ENCODE results near the gene AADAC. TPM values are rescaled to one million over a fixed set of nuclear protein-coding genes. Genes with fewer than 3 reads are reported as not detected.

The AADAC gene
- total and polyA plus RNA-seq, 2 of the 13 experiments (the other 11 are each of a cell fraction or from before 2014, with no cell fraction given), result 0.87 to 1.5 TPM

DNA sequence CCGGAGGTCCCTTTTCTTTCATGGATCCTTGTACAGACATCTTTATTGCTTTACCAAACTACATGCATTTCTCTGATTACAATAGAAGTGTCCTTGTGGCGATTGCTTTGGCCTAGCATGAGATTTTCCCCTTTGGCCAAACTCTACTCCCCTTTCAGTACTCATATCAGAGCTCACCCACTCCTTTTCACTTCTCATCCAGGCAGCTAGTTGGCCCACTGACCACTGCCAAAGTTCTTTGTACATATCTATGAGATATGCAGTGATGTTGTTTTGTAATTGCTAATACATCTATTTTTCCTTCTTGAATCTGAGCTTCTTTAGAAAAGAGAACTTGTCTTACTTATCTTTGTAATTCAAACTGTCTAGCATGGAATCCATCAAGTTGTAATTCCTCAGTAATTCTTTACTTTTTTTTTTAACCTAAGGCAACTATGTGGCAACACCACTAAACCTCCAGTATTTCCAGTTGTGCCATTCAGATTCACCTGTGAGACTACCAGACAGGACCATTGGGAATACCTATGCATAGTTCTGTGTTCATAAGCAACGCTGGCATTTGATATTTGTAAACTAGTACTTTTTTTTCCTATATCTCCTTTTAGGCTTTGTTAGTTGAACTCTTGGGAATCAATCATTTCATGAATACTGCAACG, 41.0 kb upstream of the AADAC start:
- no peak for DNase-seq (ENCODE audit: low spot score)
- Histone ChIP-seq H3K79me2 (ENCODE audit: insufficient read depth, low read length) (no peaks in the 10 kb centered on the region), H3K4me1 (ENCODE audit: insufficient read depth, low read length) (peaks cover 66% of the 10 kb centered on the region), H3K27ac (ENCODE audit: extremely low read length, insufficient read depth, low read length) (no peak overlapping the region), H4K20me1 (ENCODE audit: insufficient read depth, low read length) (no peaks in the 10 kb centered on the region), H2AFZ (ENCODE audit: low read length) (no peak overlapping the region), H3K9ac (ENCODE audit: insufficient read depth, low read depth, low read length) (no peak overlapping the region), H3K27me3 (ENCODE audit: control insufficient read depth in 1 of 2, insufficient read depth in 2 of 2, low read length in 2 of 2) (no peaks in the 10 kb centered on the region), H3K36me3 (replicated peaks in 1 of 2; ENCODE audit: control insufficient read depth in 1 of 2, insufficient read depth in 2 of 2, low read length in 2 of 2) (no peaks in the 10 kb centered on the region), H3K4me3 (replicated peaks in 1 of 3; ENCODE audit: insufficient read depth in 1 of 3, low read depth in 2 of 3, low read length in 3 of 3) (no peak overlapping the region), H3K9me3 (ENCODE audit: low read length) (no peaks in the 10 kb centered on the region), H3K4me2 (ENCODE audit: low read depth, low read length) (peak overlapping the region; percentile 14; the same call in 1 of the 2 replicates)
- FAIRE-seq, result no peak
- ChIA-PET POLR2A (no interaction called here), CTCF (ENCODE audit: low intra/inter-chr PET ratio, low total read pairs) (no interaction called here)
- intact Hi-C loops (cut with micrococcal nuclease; ENCODE audit: unreplicated experiment) (loop anchor here (5.0 kb wide), 1 partner anchor 46 kb away; no protein-coding TSS in a partner anchor), in situ Hi-C loops (cut with HindIII; ENCODE audit: extremely low pct_ligation_motif_present, low pct_unique_long_range_greater_than_20kb) (no loop called here)
- no TSS peak for BruUV-seq (replicated peaks)
- ATAC-seq, result no peak
- TF ChIP-seq, protein P1, sequence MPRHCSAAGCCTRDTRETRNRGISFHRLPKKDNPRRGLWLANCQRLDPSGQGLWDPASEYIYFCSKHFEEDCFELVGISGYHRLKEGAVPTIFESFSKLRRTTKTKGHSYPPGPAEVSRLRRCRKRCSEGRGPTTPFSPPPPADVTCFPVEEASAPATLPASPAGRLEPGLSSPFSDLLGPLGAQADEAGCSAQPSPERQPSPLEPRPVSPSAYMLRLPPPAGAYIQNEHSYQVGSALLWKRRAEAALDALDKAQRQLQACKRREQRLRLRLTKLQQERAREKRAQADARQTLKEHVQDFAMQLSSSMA (CRISPR knock-in tag; IDR thresholded peaks at IDR 0.05), result no peak
- TF ChIP-seq CENPX (CRISPR knock-in tag; IDR thresholded peaks at IDR 0.05) (no peak), THAP11 (CRISPR knock-in tag; IDR thresholded peaks at IDR 0.05) (no peak), GATAD2A (CRISPR knock-in tag; IDR thresholded peaks at IDR 0.05) (no peak), TBX2 (CRISPR knock-in tag; IDR thresholded peaks at IDR 0.05; ENCODE audit: borderline replicate concordance) (no peak), ATF1 (CRISPR knock-in tag; IDR thresholded peaks at IDR 0.05) (no peak)
- WGBS (ENCODE audit: low lambda C conversion rate), result 95% methylated on average over 4 of the region's 4 CpGs

DNA sequence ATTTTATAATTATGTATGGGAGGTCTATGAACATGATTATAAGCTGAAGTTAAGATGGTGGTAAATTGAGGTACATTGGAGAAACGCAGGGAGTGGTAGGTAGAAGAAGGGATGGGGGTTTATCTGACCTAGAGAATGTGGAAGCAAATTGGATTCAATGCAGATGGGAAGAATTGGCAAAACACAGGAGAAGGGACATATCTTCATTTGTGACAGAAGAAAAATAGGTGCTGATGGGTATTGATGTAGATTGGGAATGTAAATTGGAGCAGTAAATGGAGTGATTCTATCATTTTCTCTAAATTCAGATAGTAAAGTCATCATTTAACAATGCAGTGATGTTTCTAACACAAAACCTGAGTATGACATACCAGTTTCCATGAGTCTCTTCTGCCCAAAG, 39.7 kb upstream of the AADAC start:
- in situ Hi-C loops (cut with HindIII; ENCODE audit: extremely low pct_ligation_motif_present, low pct_unique_long_range_greater_than_20kb) (no loop called here), intact Hi-C loops (cut with micrococcal nuclease; ENCODE audit: unreplicated experiment) (loop anchor here (5.0 kb wide), 1 partner anchor 47 kb away; no protein-coding TSS in a partner anchor)
- Histone ChIP-seq H3K36me3 (replicated peaks in 1 of 2; ENCODE audit: control insufficient read depth in 1 of 2, insufficient read depth in 2 of 2, low read length in 2 of 2) (no peaks in the 10 kb centered on the region), H3K79me2 (ENCODE audit: insufficient read depth, low read length) (no peaks in the 10 kb centered on the region), H3K4me2 (ENCODE audit: low read depth, low read length) (no peak overlapping the region), H3K27ac (ENCODE audit: extremely low read length, insufficient read depth, low read length) (no peak overlapping the region), H3K4me3 (replicated peaks in 1 of 3; ENCODE audit: insufficient read depth in 1 of 3, low read depth in 2 of 3, low read length in 3 of 3) (no peak overlapping the region), H3K4me1 (ENCODE audit: insufficient read depth, low read length) (peaks cover 53% of the 10 kb centered on the region), H3K27me3 (ENCODE audit: control insufficient read depth in 1 of 2, insufficient read depth in 2 of 2, low read length in 2 of 2) (no peaks in the 10 kb centered on the region), H4K20me1 (ENCODE audit: insufficient read depth, low read length) (no peaks in the 10 kb centered on the region), H2AFZ (ENCODE audit: low read length) (no peak overlapping the region), H3K9me3 (ENCODE audit: low read length) (no peaks in the 10 kb centered on the region), H3K9ac (ENCODE audit: insufficient read depth, low read depth, low read length) (no peak overlapping the region)
- BruUV-seq (replicated peaks), result no TSS peak
- DNase-seq (ENCODE audit: low spot score) (no peak), FAIRE-seq (no peak), ATAC-seq (no peak)
- POLR2A ChIA-PET, result no interaction called here
- WGBS (ENCODE audit: low lambda C conversion rate), result 96% methylated on average over 1 of the region's 1 CpG
- TF ChIP-seq RBFOX2 (IDR thresholded peaks at IDR 0.05; ENCODE audit: low read depth, low read length), result 0 out of 2 replicates have a peak, but pooled peaks have one; percentile 33
- TF ChIP-seq ARID4A (CRISPR knock-in tag; IDR thresholded peaks at IDR 0.05; ENCODE audit: borderline replicate concordance), result no peak
- CTCF ChIA-PET (ENCODE audit: low intra/inter-chr PET ratio, low total read pairs), result no interaction called here
